ENCODE measurements around the gene DLEC1. TPM values are rescaled to one million over a fixed set of nuclear protein-coding genes. Genes with fewer than 3 reads are reported as not detected.
A peak's percentile ranks its signal among the peaks of the same experiment; 100 is the strongest.

DLEC1 gene
- total and polyA plus RNA-seq, 9 of the 15 experiments (the other 6 are each of a cell fraction or from before 2014, with no cell fraction given), result 0.07 to 0.08 TPM; not detected in 7

DNA sequence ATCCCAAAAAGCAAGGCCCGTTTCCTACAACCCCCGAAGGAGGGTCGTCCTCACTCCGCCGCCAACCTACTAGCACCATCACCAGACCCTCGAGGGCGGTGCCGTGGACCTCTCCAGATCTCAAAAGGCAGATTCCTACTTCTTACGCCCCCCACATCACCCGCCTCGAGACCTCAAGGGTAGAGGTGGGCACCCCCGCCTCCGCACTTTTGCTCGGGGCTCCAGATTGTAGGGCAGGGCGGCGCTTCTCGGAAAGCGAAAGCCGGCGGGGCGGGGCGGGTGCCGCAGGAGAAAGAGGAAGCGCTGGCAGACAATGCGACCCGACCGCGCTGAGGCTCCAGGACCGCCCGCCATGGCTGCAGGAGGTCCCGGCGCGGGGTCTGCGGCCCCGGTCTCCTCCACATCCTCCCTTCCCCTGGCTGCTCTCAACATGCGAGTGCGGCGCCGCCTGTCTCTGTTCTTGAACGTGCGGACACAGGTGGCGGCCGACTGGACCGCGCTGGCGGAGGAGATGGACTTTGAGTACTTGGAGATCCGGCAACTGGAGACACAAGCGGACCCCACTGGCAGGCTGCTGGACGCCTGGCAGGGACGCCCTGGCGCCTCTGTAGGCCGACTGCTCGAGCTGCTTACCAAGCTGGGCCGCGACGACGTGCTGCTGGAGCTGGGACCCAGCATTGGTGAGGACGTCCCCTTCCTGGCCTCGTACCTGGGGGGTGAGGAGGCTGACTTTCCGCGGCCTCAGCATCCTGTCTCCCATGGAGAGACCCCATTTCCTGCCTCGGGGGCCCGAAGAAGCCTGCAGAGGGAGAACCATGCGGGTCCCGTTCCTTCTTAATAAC, 99.6 kb downstream of the DLEC1 start, which contains the start of gene MYD88 (continued):
- TF ChIP-seq, protein P1, sequence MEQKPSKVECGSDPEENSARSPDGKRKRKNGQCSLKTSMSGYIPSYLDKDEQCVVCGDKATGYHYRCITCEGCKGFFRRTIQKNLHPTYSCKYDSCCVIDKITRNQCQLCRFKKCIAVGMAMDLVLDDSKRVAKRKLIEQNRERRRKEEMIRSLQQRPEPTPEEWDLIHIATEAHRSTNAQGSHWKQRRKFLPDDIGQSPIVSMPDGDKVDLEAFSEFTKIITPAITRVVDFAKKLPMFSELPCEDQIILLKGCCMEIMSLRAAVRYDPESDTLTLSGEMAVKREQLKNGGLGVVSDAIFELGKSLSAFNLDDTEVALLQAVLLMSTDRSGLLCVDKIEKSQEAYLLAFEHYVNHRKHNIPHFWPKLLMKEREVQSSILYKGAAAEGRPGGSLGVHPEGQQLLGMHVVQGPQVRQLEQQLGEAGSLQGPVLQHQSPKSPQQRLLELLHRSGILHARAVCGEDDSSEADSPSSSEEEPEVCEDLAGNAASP (IDR thresholded peaks at IDR 0.05), result no peak
- TF ChIP-seq RBFOX2 (IDR thresholded peaks at IDR 0.05; ENCODE audit: low read depth, low read length) (peak; percentile 97), ZNF707 (CRISPR knock-in tag; conservative IDR thresholded peaks at IDR 0.05) (no peak), HEY1 (CRISPR knock-in tag; IDR thresholded peaks at IDR 0.05; ENCODE audit: borderline replicate concordance) (no peak), NUFIP1 (IDR thresholded peaks at IDR 0.05; ENCODE audit: partially characterized antibody) (no peak), ILF3 (IDR thresholded peaks at IDR 0.05; ENCODE audit: borderline replicate concordance) (no peak), TRIM28 (IDR thresholded peaks at IDR 0.05) (no peak), SAFB2 (IDR thresholded peaks at IDR 0.05; ENCODE audit: borderline replicate concordance, low read depth, low read length, severe bottlenecking) (no peak), MEF2D (tag; conservative IDR thresholded peaks at IDR 0.05; ENCODE audit: low read depth) (no peak), KDM5B (IDR thresholded peaks at IDR 0.05; ENCODE audit: insufficient replicate concordance, low read depth, low read length) (peak; percentile 94), FOXP4 (CRISPR knock-in tag; IDR thresholded peaks at IDR 0.05; ENCODE audit: borderline replicate concordance) (no peak), HDGF (IDR thresholded peaks at IDR 0.05) (no peak)
- TF ChIP-seq, protein P2, sequence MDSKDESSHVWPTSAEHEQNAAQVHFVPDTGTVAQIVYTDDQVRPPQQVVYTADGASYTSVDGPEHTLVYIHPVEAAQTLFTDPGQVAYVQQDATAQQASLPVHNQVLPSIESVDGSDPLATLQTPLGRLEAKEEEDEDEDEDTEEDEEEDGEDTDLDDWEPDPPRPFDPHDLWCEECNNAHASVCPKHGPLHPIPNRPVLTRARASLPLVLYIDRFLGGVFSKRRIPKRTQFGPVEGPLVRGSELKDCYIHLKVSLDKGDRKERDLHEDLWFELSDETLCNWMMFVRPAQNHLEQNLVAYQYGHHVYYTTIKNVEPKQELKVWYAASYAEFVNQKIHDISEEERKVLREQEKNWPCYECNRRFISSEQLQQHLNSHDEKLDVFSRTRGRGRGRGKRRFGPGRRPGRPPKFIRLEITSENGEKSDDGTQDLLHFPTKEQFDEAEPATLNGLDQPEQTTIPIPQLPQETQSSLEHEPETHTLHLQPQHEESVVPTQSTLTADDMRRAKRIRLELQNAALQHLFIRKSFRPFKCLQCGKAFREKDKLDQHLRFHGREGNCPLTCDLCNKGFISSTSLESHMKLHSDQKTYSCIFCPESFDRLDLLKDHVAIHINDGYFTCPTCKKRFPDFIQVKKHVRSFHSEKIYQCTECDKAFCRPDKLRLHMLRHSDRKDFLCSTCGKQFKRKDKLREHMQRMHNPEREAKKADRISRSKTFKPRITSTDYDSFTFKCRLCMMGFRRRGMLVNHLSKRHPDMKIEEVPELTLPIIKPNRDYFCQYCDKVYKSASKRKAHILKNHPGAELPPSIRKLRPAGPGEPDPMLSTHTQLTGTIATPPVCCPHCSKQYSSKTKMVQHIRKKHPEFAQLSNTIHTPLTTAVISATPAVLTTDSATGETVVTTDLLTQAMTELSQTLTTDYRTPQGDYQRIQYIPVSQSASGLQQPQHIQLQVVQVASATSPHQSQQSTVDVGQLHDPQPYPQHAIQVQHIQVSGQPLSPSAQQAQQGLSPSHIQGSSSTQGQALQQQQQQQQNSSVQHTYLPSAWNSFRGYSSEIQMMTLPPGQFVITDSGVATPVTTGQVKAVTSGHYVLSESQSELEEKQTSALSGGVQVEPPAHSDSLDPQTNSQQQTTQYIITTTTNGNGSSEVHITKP (IDR thresholded peaks at IDR 0.05; ENCODE audit: partially characterized antibody), result no peak
- TF ChIP-seq, protein P3, sequence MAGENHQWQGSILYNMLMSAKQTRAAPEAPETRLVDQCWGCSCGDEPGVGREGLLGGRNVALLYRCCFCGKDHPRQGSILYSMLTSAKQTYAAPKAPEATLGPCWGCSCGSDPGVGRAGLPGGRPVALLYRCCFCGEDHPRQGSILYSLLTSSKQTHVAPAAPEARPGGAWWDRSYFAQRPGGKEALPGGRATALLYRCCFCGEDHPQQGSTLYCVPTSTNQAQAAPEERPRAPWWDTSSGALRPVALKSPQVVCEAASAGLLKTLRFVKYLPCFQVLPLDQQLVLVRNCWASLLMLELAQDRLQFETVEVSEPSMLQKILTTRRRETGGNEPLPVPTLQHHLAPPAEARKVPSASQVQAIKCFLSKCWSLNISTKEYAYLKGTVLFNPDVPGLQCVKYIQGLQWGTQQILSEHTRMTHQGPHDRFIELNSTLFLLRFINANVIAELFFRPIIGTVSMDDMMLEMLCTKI (IDR thresholded peaks at IDR 0.05; ENCODE audit: partially characterized antibody), result no peak
- TF ChIP-seq, protein P4, sequence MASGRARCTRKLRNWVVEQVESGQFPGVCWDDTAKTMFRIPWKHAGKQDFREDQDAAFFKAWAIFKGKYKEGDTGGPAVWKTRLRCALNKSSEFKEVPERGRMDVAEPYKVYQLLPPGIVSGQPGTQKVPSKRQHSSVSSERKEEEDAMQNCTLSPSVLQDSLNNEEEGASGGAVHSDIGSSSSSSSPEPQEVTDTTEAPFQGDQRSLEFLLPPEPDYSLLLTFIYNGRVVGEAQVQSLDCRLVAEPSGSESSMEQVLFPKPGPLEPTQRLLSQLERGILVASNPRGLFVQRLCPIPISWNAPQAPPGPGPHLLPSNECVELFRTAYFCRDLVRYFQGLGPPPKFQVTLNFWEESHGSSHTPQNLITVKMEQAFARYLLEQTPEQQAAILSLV (tag; IDR thresholded peaks at IDR 0.05), result no peak
